NK-92 treated with Interleukin-12 subunit alpha and Interleukin-12 subunit beta, amount 100 ng/mL, for 24 hours (cell line): ENCODE data around the gene GLP2R.
"Not testable (repeated sequence)": the region's sequence is repeated elsewhere in the genome, so short reads cannot be mapped to it uniquely, and the experiment has no call there.

Source experiments
- DNase-seq: peaks from one replicate; lab custom pipeline; 2025; lab: John Stamatoyannopoulos, UW

GLP2R gene

DNA sequence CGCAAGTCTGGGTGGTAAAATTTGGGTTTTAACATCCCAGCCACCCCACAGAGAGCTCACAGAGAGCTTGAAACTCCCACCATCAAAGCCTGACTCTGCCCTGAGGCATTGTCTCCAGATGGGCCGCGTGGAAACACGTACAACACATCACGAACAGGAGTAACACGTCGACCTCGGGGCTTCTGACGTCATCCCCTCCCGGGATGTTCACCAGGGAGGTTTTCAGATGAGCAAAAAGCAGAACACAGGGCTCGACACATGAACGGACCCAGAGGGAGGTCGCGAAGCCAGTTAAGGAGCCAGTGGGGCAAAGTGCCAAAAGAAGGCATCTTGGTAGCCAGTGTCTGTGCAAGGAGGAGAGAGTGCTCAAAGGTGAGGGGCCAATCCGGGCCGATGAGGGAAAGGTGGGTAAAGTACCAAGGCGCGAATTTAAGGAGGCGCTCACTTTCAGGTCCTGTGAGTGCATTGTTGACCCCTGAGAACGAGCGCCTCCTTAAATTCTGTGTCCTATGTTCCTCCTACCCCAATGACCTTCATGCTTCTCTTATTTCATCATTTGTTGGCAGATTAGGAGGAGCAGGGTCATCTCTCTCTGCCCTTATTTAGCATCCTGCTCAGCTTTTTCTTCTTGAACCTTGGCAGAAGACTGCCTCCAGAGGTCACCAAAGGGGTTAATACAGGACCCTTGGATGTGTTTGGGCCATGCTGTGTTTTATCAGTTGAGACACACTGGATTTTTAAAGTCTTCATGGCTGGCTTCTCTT is 73.7 kb downstream of the GLP2R start:
- no peak for DNase-seq

DNA sequence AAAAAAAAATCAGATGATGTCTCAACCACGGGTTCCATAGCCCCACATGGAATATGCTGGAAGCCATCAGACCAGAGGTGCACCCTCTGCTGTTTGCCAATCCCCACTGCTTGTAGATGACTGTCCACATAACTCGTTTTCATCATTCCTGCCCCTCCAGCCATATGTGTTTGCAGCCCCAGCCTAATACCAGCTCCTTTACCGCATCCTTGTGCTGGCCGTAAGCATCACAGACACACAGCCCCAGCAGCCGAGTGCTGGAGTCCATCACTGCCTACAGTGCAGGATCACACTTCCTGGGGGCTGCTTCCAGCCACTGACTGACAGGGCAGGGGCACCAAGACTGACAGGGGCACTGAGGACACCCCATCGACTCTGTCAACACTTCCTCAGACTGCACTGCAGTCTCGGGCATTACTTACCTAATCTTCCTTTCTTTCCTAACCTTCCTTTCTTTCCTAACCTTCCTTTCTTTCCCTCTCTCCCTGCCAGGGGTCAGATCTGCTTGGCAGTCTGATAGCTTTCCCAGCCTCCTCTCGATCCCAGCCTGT is 74.4 kb downstream of the GLP2R start:
- no peak for DNase-seq

DNA sequence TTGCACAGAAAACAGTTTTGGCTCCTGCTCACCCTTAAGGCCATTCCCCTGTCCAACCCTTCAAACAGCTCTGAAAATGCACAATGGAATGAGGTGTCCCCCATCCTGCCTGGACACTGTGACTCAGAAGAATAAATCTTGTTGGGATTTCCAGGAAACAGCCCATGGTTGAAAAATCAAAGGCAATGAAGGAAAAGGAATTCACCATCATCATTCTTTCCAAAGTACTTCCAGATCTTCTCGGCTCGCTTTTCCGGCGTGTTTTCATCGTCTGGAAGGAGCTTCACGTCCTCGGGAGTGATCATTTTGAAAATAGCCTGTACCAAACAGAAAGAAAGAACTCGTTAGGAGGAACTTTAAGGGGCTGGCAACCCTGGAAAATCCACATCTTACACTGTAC is 75.1 kb downstream of the GLP2R start:
- no peak for DNase-seq

DNA sequence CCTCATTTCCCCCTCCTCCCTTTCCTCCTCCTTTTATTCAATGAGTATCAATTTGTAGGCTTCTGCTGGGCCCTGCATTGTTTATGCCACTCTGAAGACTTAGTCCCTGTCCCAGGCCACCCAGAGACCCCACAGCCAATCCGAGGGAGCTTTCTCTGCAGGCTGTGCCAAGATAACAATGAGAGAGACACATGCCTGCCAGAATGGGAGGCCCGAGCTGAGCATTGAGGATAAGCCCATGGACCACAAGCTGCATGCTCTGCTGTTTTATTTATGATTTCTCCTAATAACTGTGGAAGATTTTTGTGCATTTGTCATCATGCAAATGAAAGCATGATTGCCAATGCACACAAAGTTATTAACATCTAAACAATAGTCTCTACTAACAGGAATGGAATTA is 76.4 kb downstream of the GLP2R start:
- DNase-seq, result no peak

DNA sequence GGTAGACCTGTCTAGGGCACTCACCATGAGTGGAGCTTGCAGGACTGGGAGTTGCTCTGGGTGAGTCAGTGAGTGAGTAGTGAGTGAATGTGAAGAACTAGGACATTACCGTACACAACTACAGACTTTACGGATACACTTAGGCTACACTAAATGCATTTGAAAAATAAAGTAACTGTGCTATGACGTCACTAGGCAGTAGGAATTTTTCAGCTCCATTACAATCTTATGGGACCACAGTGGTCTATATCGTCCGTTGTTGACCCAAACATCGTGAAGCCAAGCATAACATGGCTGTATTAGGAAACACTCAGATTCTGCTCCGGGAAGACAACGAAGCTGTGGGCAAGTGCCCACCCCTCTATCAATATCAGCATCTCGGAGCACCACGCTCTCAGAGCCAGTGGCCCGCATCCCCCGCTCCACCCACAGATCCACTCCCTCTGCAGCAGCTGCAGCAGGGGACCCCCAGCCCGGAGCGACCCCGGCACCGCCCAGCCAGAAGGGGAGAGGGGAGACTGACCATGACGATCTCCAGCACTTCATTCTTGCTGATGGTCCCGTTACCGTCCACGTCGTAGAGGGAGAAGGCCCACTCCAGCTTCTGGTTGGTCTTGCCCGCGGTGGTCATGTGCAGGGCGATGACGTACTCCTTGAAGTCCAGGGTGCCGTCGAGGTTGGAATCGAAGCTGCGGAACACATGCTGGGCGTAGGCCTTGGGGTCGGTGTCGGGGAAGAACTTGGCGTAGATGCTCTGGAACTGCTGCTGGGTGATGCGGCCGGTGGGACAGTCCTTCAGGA is 78.8 kb downstream of the GLP2R start:
- no peak for DNase-seq

DNA sequence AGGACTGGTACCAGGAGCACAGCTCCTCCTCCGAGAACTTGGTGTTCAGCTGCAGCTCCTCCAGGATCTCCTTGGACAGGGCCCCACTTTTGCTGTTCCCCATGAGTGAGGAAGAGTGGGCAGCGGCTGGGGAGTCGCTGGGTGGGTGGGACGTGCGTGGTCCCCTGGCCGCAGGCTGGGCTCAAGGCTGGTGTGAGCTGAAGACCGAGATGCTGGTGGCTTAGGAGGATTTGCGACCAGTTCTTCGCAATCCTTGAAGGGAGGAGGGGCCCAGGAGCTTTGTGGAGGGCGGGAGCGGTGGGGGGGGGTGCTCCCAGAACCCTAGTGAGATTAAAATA is 79.3 kb downstream of the GLP2R start, which contains the start of gene RCVRN:
RCVRN (minus strand) TSS at position 194 of the 338 bp plus-strand sequence; CDS start at position 103, 91 bp downstream.
- no peak for DNase-seq

DNA sequence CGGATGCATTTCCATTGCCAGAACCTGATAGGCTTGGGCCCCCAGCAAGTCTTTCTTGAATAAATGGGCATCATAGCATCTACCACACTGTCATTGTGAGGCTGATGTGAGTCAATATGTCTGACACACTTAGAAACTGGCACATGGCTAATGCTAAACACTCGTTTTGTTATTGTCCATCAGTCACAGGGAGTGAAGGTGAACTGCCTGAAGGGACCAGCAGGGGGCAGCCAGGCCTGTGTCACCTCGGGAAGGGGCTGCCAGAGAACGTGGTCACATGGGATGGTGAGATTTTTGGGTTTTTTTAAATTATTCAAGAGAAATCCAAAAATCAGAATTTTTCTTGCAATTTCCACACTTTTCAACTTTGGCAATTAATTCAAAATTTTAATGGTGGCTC is 80.2 kb downstream of the GLP2R start:
- DNase-seq, result no peak

DNA sequence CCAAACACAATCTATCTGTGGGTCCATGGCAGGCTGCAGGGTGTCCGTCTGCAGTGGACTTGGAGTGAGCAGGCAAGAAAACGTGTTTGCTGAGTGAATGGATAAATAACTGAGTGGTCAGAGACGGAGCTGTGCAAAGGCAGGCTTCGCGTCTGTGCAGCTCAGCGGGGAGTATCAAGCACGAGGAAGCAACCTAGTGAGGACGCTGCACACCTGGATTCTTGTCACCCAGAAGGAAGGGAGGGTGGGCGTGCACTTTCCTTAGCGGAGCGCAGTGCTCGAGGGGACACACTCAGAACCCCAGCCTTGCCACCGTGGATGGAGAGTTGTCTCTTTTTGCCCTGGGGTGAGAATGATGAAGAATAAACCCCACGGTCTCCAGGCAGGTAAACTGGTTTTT is 80.9 kb downstream of the GLP2R start:
- no peak for DNase-seq

DNA sequence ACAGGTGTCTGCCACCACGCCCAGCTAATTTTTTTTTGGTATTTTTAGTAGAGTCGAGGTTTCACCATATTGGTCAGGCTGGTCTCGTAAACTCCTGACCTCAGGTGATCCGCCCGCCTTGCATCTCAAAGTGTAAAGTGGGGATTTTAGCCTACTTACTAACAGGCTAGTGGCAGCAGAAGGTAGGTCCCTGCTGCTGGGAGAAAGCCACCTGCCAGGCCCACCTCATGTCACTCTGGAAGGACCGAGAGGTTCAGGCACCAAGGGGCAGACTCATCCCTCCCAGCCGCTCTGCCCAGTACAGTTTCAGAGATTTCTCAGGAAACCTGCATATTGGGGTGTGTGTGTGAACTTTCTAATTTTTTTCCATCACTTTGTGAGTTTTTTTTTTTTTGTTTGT is 81.4 kb downstream of the GLP2R start:
- DNase-seq, result no peak

DNA sequence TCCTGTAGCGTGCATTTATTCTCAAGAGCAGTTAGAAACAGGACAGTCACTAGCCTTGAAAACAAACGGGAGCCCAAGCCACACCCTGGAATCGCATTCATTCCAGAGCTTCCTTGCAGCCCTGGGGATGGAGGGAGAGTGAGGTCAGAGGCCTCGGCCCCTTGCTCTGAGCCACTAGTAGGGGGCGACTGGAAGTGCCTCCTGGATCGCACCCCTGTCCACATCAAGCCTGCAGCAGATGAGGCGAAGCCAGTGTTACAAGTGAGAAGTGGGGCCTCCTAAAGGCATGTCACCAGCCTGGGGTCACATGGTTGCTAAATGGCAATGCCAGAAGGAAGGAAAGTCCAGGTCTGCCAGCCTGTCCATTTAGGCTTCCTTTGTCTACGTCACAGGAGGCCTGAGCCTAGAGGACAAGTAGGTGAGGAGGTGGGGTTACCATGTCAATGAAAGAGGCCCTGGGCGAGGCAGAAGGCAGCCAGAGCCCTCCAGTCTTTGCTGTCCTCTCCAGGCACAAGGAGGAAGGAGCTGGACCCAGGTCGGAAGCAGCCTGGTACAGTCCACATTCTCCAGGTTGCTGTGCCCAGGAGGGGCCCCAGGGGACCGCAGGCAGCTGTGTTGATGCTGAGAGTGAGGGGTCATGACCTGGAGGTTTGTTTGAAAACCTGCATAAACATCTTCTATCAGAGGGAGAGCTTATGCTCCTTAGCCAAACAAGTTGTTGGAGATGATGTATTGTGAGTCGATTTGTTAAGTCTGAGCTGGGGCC is 82.3 kb downstream of the GLP2R start:
- DNase-seq, result no peak

DNA sequence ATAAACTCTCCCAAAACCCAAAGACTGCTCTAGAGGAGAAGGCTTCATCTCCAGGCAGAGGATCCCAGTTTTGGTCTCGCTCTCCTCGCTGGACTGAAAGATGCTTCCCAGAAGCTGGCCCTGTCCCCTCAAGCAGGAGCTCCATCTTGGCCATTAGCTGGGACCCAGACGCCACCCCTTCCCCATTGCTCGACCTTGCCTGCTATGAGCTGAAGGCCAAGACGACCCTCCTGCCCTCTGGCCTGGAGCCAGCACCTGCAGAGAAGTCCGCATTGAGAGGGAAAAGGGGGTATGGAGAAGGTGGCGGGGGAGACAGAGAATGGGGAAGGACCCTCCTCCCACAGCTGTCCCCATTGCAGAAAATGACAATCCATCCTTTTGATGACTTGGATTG is 82.9 kb downstream of the GLP2R start:
- no peak for DNase-seq

DNA sequence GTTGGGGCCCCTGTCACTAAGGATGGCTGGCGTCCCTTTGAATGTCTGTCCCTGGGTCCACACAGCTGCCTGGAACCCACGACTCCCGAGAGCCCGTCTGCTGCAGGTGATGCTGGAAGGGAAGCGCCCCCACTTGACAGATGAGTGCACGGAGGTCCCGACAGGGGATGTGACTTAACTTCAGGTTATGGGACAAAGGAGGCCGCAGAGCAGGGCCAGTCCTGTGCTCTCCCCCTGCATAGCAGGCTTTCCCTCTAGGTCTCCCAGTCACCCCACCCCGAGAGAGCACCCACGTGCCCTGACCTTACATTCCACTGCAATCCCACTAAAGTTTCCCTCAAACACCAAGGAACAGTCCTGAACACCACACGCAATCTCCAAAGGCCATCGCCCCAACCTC is 85.4 kb downstream of the GLP2R start:
- no peak for DNase-seq

DNA sequence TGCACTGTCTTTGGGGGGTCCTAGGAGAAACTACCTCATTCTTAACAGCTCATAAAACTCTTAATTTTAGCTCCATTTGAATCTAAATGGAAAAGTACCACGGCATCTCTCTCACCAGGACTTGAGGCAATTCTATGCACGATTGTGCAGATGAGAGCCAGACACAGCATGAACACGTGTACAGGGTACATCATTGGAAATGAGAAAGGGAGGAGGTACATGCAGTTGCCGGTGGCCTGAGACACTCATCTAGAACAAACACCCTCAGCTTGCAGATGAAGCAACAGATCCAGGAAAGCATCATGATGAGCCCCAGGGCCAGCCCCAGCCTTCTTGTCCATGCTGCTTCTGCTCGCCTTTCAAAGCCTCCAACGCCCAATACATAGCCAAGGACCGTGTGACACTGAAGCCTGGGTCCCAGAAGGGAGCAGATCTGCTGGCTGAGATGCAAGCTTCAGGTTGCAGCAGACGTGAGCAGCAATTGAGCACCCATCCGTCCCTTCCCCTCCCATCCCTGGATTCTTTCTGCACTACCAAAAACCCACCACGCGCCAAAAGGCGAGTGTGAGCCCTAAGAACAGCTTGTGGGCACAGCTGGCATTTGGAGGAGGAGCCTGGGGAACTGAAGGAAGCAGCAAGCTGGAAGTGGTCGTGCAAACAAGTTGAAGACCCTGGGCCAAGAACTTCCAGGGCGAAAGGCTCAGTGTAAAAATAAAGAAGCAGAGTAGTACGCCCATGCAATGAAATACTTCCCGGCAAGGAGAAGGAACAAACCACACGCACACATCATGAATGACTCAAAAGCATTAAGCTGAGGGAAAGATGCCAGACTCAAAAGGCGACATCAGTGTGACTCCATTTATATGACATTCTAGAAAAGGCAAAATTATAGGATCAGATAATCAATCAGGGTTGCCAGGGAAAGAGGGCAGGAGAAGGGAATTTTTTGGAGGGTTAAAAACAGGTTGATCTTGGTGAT is 86.7 kb downstream of the GLP2R start:
- DNase-seq, result no peak

DNA sequence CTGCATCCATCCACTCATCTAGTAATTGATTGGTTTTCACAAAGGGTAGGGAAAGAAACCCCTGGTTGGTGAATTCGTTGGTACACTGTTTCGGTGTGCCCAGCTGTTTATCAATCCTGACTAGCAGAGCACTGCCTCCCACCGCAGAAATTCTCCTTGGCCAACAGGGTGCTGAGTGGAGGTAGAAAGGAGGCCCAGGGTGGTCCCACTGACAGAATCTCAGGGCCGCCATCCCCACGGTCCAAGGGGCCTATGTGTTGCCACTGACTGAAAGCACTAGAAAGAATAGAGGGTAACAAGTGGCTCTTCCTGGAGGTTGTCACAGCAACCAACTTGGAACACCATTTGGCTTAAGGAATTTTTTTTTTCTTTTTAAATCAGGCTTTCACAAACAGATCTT is 87.8 kb downstream of the GLP2R start:
- no peak for DNase-seq

DNA sequence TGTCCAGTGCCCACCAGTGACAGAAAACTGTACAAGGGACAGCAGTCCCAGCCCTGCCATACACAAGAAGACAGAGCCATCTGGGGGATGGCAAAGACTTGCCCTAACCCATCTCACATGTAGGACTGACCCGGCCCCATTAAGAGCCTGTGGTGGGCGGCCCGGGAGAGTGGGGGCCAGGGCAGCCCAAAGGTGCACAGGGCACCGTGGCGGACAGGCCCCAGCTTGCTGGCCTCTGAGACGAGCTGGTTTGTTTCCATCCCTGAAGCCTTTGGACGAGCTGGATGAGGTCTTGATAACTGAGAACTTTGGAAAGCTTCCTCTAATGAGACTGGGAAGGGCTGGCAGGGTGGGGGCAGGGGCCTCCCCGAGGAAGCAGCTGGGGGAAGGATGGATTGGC is 90.4 kb downstream of the GLP2R start:
- no peak for DNase-seq

DNA sequence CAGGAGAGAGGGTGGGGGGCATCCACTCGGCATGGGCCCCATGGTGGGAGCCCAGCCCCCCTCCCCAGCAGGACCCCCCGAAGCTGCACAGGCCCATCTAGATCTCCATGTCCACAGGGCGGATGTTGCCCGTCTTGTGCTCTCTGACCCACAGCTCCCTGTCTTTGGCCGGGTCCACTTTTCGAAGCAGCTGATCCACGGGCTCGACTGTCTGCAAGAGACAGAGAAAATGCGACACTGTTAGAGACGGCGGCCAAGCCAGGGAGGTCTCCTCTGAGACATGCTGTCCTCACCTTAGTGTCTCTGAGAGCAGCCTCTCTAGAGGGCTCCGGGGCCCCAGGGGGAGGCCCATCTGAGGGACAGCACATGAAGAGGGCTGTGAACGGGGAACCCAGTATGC is 91.4 kb downstream of the GLP2R start:
- DNase-seq, result no peak

DNA sequence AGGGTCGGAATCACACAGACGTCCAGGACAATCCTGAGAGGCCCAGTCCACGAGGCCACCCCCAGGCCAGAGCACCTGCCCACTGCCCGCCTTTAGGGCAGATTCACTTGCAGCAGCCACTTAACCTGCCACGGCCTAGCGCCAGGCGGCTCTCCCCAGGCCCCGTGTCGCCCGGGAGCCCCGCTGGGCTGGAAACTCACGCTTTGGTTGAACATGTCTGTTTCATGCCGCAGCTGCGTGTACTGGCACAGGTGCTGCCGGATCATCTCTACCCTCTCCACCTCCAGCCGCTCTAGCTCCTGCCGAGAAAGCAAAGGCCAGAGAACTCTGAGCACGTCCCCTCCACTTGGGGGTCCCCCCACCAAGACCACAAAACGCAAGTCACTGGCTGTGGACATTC is 92.1 kb downstream of the GLP2R start:
- no peak for DNase-seq

DNA sequence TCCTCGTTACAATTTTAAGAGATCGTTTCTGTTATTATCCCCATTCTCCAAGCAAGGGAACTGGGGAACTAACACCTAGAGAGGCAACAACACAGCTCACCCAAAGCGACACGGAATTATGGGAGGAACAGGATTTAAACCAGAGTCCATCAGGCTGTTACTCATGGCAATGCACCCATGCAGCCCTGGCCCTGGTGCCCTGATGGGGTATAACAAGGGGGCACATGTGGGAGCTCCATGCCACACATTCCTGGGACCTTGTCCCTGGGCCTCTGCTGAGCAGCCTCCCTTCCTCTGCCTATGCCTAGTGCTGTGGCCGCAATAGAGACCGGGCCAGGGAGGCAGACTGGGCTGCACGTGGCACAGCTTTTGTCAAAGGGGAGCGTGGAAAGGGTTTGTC is 92.6 kb downstream of the GLP2R start:
- no peak for DNase-seq

DNA sequence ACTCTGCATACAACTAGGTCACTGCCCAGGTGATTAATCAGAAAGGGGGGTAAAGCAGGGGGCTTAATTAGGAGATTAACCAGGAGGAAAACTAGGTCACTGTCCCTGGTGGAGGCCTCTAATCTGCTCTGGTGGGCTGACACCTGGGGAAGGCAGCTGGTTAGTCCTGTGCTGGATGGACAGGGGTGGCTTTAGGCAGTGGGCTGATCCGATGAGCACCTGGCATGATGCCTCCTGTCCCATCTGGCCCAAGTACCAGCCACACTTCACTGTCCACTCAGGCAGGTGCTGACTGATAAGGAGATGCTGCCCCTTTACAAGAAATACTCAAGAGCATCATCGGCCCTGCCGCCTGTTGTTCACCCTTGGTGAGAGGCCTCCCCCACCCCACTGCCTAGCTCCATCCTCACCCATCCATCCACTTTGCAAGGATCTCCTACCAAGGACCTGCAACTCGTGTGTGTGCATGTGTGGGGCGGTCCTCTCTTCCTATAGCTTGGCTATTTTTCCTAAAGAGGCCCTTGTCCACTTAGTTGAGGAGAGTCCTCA is 93.2 kb downstream of the GLP2R start:
- DNase-seq, result no peak

DNA sequence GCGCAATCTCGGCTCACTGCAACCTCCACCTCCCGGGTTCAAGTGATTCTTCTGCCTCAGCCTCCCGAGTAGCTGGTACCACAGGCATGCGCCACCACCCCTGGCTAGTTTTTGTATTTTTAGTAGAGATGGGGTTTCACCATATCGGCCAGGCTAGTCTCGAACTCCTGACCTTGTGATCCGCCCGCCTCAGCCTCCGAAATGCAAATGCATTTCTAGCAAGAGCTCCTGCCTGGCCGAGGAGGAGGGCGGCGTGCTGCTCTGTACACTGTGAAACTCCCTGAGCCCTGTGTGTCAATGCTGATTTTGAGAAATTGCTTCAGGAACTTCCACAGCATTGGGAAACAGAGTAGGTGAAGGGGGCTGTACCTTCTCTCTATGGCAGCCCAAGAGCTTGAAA is 95.5 kb downstream of the GLP2R start:
- not testable (repeated sequence) for DNase-seq
